ENCODE data around the gene ZMYND19.

DNA sequence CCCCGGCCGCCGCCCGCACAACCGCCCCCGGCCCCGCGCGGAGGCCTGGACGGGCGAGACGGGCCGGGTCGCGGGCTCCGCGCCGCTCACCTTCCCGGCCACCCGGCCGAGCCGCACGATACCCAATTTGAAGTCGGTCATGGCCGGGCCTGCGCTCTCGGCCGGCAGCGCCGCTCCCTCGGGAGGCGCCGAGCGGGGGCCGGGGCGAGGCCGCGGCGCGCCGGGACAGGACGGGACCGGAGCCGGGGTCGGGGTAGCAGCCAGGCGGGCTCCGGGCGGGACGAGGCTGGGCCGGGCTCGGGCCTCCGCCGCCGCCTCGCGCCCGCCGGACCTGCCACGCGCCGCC is 216 bp downstream of the ZMYND19 start:
- TF ChIP-seq ESRRA (CRISPR knock-in tag; IDR thresholded peaks at IDR 0.05; ENCODE audit: borderline replicate concordance): no peak
- TF ChIP-seq USF1 (CRISPR knock-in tag; IDR thresholded peaks at IDR 0.05): no peak
- no peak for TF ChIP-seq GRHL2 (CRISPR knock-in tag; IDR thresholded peaks at IDR 0.05; ENCODE audit: insufficient replicate concordance, severe bottlenecking)
